Measurements from ENCODE around the gene LIMS1. TPM values are rescaled to one million over a fixed set of nuclear protein-coding genes. Genes with fewer than 3 reads are reported as not detected.

The LIMS1 gene
- total RNA-seq, 1 experiment from 2014 or later, result 101 TPM

DNA sequence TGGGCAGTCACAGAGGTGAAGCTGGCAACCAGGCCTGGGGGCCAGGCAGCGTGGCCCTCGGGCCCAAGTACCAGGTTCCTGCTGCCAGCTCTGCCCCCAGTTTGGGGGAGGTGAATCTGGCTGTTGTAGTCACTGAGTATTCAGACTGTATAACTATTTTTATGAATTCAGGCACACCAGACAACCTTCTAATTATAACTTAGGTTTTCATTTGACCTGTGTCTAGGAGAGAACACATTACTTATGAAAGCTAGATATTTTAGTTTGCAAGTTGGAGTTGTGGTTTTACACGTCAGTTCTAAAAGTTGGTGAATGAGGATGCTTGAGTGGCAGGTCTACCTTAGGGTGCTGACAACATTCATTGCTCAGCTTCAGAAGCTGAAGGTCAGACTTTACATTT is 71.7 kb downstream of the LIMS1 start:
- no peak overlapping the region for H3K4me3 ChIP-seq (ENCODE audit: low read depth in 2 of 2, low read length in 2 of 2)
- BruUV-seq (replicated peaks), result no TSS peak
- POLR2A ChIA-PET, result interaction anchor here (0.6 to 1.5 kb wide), 2 partner anchors 17 to 31 kb away, joined by 3 to 8 read pairs; no protein-coding TSS in a partner anchor

DNA sequence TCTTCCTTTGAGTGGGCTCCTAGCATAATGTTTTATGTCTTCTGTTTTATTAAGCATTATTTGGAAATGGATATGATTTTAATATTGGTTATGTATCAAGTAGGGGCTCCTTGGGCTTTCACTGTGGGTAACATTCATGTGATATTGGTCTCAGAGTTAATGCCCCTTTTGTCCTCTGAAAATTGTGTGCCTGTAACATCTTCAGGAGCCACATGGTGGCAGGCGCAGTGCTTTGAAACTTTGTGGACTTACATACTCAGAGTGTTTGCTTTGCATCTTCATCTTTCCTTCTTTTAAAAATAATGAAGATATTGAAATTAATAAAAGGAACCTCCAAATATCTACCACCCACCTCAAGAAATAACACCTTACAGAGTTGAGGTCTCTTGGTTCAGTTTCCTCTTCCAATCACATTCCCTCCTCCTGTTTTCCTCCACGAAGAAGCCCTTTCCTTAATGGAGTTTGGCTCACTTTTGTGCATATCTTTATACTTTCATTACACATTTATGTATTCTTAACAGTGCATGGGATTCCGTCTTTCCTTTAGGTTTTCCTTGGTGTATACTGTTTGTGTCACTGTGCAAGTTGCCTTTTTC is 73.5 kb downstream of the LIMS1 start:
- H3K36me3 ChIP-seq (ENCODE audit: control insufficient read depth, insufficient read depth, low read length), result no peaks in the 10 kb centered on the region
- H3K27ac ChIP-seq (ENCODE audit: low read length), result peak overlapping the region; percentile 75
- POLR2A ChIA-PET, result interaction anchor here (0.6 kb wide), 1 partner anchor 204 kb away, joined by 5 read pairs; no protein-coding TSS in a partner anchor
- in situ Hi-C loops (cut with HindIII; ENCODE audit: low pct_unique_long_range_greater_than_20kb, low sequenced_read_pairs) (no loop called here), intact Hi-C loops (cut with micrococcal nuclease; ENCODE audit: unreplicated experiment) (loop anchor here (2.0 kb wide), 1 partner anchor 29 kb away; no protein-coding TSS in a partner anchor)
- BruUV-seq (replicated peaks), result no TSS peak
- H3K4me3 ChIP-seq (ENCODE audit: low read depth in 2 of 2, low read length in 2 of 2), result no peak overlapping the region
- H3K27me3 ChIP-seq (ENCODE audit: control insufficient read depth, insufficient read depth, low read length), result no peaks in the 10 kb centered on the region
- TF ChIP-seq, protein P1, sequence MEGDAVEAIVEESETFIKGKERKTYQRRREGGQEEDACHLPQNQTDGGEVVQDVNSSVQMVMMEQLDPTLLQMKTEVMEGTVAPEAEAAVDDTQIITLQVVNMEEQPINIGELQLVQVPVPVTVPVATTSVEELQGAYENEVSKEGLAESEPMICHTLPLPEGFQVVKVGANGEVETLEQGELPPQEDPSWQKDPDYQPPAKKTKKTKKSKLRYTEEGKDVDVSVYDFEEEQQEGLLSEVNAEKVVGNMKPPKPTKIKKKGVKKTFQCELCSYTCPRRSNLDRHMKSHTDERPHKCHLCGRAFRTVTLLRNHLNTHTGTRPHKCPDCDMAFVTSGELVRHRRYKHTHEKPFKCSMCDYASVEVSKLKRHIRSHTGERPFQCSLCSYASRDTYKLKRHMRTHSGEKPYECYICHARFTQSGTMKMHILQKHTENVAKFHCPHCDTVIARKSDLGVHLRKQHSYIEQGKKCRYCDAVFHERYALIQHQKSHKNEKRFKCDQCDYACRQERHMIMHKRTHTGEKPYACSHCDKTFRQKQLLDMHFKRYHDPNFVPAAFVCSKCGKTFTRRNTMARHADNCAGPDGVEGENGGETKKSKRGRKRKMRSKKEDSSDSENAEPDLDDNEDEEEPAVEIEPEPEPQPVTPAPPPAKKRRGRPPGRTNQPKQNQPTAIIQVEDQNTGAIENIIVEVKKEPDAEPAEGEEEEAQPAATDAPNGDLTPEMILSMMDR (IDR thresholded peaks at IDR 0.05), result peak; percentile 81
- TF ChIP-seq POLR2AphosphoS5 (IDR thresholded peaks at IDR 0.05; ENCODE audit: low read depth, low read length), result no peak
- no peak for TF ChIP-seq SIN3A (IDR thresholded peaks at IDR 0.05; ENCODE audit: borderline replicate concordance, insufficient read depth, low read depth, low read length)
- TF ChIP-seq TCF7L2 (IDR thresholded peaks at IDR 0.05; ENCODE audit: low read depth, low read length), result no peak
- TF ChIP-seq, protein P2, sequence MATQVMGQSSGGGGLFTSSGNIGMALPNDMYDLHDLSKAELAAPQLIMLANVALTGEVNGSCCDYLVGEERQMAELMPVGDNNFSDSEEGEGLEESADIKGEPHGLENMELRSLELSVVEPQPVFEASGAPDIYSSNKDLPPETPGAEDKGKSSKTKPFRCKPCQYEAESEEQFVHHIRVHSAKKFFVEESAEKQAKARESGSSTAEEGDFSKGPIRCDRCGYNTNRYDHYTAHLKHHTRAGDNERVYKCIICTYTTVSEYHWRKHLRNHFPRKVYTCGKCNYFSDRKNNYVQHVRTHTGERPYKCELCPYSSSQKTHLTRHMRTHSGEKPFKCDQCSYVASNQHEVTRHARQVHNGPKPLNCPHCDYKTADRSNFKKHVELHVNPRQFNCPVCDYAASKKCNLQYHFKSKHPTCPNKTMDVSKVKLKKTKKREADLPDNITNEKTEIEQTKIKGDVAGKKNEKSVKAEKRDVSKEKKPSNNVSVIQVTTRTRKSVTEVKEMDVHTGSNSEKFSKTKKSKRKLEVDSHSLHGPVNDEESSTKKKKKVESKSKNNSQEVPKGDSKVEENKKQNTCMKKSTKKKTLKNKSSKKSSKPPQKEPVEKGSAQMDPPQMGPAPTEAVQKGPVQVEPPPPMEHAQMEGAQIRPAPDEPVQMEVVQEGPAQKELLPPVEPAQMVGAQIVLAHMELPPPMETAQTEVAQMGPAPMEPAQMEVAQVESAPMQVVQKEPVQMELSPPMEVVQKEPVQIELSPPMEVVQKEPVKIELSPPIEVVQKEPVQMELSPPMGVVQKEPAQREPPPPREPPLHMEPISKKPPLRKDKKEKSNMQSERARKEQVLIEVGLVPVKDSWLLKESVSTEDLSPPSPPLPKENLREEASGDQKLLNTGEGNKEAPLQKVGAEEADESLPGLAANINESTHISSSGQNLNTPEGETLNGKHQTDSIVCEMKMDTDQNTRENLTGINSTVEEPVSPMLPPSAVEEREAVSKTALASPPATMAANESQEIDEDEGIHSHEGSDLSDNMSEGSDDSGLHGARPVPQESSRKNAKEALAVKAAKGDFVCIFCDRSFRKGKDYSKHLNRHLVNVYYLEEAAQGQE (IDR thresholded peaks at IDR 0.05; ENCODE audit: insufficient read depth in 1 of 2, low read depth in 2 of 2, low read length in 1 of 2), result no peak
- no peaks in the 10 kb centered on the region for H3K9me3 ChIP-seq (ENCODE audit: control insufficient read depth, insufficient read depth, low read depth, low read length)
- CTCF ChIA-PET, result interaction anchor here (0.6 kb wide), 1 partner anchor 11 kb away, joined by 4 read pairs; no protein-coding TSS in a partner anchor
- peaks cover 51% of the 10 kb centered on the region for H3K4me1 ChIP-seq (ENCODE audit: control insufficient read depth, insufficient read depth, low read length)
- DNase-seq (ENCODE audit: low read depth, low spot score) (no peak), ATAC-seq (peak; percentile 77; the same call in 1 of the 2 replicates)

More for the DNA sequence above, 71.7 kb downstream of the LIMS1 start:
- ATAC-seq (no peak), DNase-seq (ENCODE audit: low read depth, low spot score) (no peak)
- TF ChIP-seq, protein P1 (IDR thresholded peaks at IDR 0.05), result no peak
- TF ChIP-seq SIN3A (IDR thresholded peaks at IDR 0.05; ENCODE audit: borderline replicate concordance, insufficient read depth, low read depth, low read length) (no peak), TCF7L2 (IDR thresholded peaks at IDR 0.05; ENCODE audit: low read depth, low read length) (no peak), POLR2AphosphoS5 (IDR thresholded peaks at IDR 0.05; ENCODE audit: low read depth, low read length) (no peak)
- TF ChIP-seq, protein P2 (IDR thresholded peaks at IDR 0.05; ENCODE audit: insufficient read depth in 1 of 2, low read depth in 2 of 2, low read length in 1 of 2), result no peak
- in situ Hi-C loops (cut with HindIII; ENCODE audit: low pct_unique_long_range_greater_than_20kb, low sequenced_read_pairs), result no loop called here
- Histone ChIP-seq H3K9me3 (ENCODE audit: control insufficient read depth, insufficient read depth, low read depth, low read length) (no peaks in the 10 kb centered on the region), H3K36me3 (ENCODE audit: control insufficient read depth, insufficient read depth, low read length) (no peaks in the 10 kb centered on the region), H3K27ac (ENCODE audit: low read length) (peak overlapping the region; percentile 11; the same call in 1 of the 2 replicates), H3K4me1 (ENCODE audit: control insufficient read depth, insufficient read depth, low read length) (peaks cover 42% of the 10 kb centered on the region), H3K27me3 (ENCODE audit: control insufficient read depth, insufficient read depth, low read length) (no peaks in the 10 kb centered on the region)
- CTCF ChIA-PET, result interaction anchor here (1.4 kb wide), 1 partner anchor 31 kb away, joined by 11 read pairs; no protein-coding TSS in a partner anchor
- intact Hi-C loops (cut with micrococcal nuclease; ENCODE audit: unreplicated experiment), result loop anchor here (2.0 kb wide), 1 partner anchor 31 kb away; no protein-coding TSS in a partner anchor
